GM06990 (cell line): ENCODE results near the gene UBE2D4.

Source experiments
- DNase-seq: peaks from one replicate; pipeline ENCODE4 v3.0.0-alpha.2; 2011; ENCODE audit not compliant: insufficient read length; ENCODE audit errors: extremely low read depth
- H3K27me3 ChIP-seq: replicated peaks from 2 replicates; pipeline ENCODE4 v1.6.0; 2011; ENCODE audit warnings: low read length; ENCODE audit not compliant: control insufficient read depth, insufficient read depth
- H3K36me3 ChIP-seq: 2 replicates; pipeline ENCODE4 v1.5.1; 2011; ENCODE audit warnings: low read length; ENCODE audit not compliant: control insufficient read depth, insufficient read depth
- H3K4me3 ChIP-seq: replicated peaks from 2 replicates; pipeline ENCODE4 v1.5.1; 2011; ENCODE audit warnings: low read depth, mild to moderate bottlenecking, control low read depth, low read length
- TF ChIP-seq, protein P1 (sequence below): IDR thresholded peaks from 2 replicates; pipeline ENCODE4 v1.5.1; 2011; ENCODE audit warnings: low read length, control low read depth, mild to moderate bottlenecking, inconsistent platforms; ENCODE audit not compliant: insufficient read depth, poor library complexity, severe bottlenecking

UBE2D4 gene

DNA sequence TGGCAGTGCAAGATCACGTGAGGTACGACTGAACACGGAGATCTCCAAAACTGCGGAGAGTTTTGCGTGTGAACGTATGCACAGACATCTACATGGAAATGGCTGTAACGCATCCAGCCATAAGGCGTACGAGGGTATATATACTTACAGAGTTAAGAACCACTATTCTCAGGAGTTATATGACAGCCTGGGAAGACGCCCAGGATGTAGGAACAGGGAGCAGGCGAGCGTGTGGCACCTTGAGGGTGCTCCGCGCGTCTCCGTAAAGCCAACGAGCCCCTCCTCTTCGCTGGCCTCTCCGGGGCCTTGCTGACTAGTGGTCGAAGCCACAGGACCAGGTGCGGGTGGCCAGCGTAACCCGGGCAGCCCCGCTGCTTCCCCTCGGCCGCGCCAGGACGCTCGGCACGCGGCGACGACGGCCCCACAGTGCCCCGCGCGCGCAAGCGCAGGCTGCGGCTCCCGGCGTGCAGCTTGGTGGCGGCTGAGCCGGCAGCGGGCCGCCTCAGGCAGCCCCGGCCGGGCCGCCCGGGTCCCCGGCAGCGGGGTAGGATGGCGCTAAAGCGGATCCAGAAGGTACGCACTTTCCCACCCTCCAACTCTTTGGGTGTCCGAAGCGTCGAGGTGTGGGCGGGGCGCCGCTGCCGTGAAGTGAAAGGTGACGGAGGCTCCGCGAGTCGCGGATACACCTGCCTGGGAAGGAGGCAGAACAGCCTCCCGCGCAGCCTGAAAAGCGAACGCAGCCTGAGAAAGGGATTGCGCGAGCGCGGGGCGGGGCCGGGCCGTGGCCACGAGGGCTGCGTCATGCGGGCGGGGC, at the start of gene UBE2D4:
UBE2D4 (plus strand) TSS at position 453 of the 814 bp plus-strand sequence; CDS start at position 550, 97 bp downstream.
- no peaks in the 10 kb centered on the region for H3K27me3 ChIP-seq
- no peaks in the 10 kb centered on the region for H3K36me3 ChIP-seq
- TF ChIP-seq, protein P1, sequence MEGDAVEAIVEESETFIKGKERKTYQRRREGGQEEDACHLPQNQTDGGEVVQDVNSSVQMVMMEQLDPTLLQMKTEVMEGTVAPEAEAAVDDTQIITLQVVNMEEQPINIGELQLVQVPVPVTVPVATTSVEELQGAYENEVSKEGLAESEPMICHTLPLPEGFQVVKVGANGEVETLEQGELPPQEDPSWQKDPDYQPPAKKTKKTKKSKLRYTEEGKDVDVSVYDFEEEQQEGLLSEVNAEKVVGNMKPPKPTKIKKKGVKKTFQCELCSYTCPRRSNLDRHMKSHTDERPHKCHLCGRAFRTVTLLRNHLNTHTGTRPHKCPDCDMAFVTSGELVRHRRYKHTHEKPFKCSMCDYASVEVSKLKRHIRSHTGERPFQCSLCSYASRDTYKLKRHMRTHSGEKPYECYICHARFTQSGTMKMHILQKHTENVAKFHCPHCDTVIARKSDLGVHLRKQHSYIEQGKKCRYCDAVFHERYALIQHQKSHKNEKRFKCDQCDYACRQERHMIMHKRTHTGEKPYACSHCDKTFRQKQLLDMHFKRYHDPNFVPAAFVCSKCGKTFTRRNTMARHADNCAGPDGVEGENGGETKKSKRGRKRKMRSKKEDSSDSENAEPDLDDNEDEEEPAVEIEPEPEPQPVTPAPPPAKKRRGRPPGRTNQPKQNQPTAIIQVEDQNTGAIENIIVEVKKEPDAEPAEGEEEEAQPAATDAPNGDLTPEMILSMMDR = no peak
- H3K4me3 ChIP-seq = peak within 1 kb of the TSS; percentile 87
- DNase-seq = peak; percentile 92

DNA sequence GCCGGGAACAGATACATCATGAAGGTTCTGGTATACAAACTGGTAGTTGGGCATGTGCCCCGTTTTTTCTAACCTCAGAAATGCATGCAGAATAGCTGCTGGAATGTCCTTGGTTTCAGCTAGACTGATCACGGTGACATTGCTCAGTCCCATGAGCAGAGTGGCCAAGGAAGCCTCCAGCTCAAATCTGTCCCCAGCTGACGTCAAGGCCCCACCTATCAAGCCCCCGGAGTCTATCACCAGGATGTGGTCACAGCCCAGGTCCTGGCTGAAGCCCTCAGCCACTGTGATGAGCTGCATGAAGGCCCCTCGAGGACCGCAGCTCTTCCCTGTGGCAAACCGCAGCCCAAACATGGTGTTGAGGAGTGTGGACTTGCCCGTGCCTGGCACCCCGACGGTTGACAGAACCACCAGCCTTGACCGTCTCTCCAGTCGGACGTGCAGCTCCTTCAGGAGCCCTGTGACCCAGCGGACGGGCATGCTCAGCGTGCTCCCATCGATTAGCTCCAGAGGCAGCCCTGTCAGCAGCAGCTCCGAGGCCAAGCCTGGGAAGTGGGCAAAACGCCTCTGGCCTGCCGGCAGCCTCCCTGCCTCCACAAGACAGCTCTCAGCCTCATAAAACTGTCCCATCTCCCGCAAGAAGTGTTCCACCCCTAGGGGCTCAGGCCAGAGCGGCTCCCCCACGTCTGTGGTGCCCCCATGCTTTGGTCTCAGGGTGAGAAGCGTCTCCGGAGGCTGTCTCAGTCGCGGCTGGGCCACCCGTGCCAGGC, 49.1 kb upstream of the UBE2D4 start:
- TF ChIP-seq, protein P1 = no peak
- DNase-seq = peak; percentile 42
- H3K4me3 ChIP-seq = no peak overlapping the region
- H3K36me3 ChIP-seq = peaks cover 23% of the 10 kb centered on the region
- no peaks in the 10 kb centered on the region for H3K27me3 ChIP-seq

DNA sequence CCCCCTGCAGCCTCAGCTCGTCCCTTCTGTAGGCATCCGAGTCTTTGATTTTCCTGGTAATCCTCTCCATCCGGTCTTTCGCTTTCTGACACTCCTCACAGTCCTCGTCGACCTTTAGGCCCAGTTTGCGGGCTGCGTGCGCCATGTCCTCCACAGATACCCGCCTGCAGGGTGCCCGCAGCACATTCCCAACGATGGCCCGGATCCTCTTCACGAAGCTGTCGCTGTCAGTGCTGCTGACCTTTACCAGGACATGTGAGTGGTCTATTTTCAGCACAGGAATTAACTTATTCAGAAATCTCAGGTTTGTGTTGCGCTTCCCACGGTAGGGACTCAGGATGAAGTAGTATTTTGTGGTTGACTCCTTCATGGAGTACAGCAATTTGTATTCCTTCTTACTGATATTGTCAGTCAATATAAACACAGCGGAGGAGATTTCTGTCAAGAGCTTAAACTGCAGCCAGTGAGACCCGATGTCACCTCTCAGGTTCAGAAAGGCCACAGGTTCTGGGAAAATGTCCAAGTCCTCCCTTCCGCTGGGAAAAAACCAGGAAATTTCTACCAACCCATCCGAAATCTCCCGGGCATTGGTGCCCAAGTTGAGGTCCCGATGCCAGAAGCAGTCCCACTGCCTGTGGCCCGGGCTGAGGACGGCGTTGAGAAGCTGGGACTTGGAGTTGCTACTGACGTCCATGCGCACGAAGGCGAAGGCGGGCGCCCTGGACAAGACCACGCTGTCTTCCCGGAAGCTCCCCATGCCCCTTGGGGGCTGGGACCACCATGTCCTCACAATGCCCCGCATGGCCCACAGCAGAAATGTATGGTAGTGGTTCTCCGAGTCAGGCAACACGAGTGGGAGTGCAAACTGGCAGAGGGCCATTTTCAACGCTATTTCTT, 48.0 kb upstream of the UBE2D4 start:
- Histone ChIP-seq H3K4me3 (no peak overlapping the region), H3K27me3 (no peaks in the 10 kb centered on the region), H3K36me3 (peaks cover 23% of the 10 kb centered on the region)
- DNase-seq = no peak
- TF ChIP-seq, protein P1 = no peak

DNA sequence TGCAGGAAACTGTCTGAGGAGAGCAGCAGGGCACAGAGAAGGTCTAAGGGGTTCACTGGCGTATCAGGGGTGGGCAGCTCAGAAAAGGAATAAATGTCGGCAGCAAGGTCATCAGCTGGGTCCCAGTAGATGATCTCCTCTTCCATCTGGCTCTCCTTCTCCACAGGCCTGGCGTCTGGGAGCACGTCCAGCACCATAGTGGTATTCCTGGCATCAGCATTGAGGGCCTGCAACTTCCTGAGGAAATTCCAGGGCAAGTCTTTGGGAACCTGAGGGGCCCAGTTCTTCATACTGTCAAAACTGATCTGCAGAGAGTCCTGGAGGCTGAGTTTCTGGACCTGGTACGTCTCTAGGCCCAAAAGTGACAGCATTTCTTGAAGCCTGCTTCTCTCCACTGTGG, 47.4 kb upstream of the UBE2D4 start:
- Histone ChIP-seq H3K4me3 (no peak overlapping the region), H3K27me3 (no peaks in the 10 kb centered on the region), H3K36me3 (peaks cover 24% of the 10 kb centered on the region)
- TF ChIP-seq, protein P1 = no peak
- DNase-seq = no peak

DNA sequence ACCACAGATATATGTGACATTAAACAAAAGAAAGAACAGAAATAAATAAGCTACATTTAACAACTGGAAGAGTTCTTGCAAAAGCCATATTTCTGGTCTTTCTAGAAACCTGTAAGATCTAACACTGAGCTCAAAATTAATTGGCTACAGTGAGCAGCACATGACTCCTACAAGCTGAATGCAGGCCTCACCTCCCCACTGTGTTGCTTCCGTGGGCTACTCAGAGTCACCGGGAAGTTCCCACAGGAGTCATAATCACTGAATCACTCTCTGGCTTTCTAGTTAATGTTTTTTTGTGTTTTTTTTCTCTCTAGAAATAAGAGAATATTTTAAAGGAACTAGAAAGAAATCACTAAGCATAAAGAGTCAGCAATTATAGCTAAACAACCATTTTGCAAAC, 46.8 kb upstream of the UBE2D4 start:
- Histone ChIP-seq H3K27me3 (no peaks in the 10 kb centered on the region), H3K36me3 (peaks cover 28% of the 10 kb centered on the region), H3K4me3 (no peak overlapping the region)
- TF ChIP-seq, protein P1 = no peak
- no peak for DNase-seq
